Daoy (cell line): ENCODE data around the gene ATP5ME. TPM values are rescaled to one million over a fixed set of nuclear protein-coding genes. Genes with fewer than 3 reads are reported as not detected.
"Not testable (repeated sequence)": the region's sequence is repeated elsewhere in the genome, so short reads cannot be mapped to it uniquely, and the experiment has no call there.

ENCODE experiments used
- DNase-seq: peaks from one replicate; pipeline ENCODE4 v3.0.0-alpha.2; 2015; ENCODE audit warnings: low read depth
- total RNA-seq: library from RNA; depleted of rRNA; stranded (reverse); fragments of >200 nt; shearing (Covaris generic); gene quantifications from 2 replicates; pipeline ENCODE4 v1.2.3, GENCODE V29; 2014

ATP5ME gene
- total RNA-seq, 1 experiment from 2014 or later = 109 TPM

DNA sequence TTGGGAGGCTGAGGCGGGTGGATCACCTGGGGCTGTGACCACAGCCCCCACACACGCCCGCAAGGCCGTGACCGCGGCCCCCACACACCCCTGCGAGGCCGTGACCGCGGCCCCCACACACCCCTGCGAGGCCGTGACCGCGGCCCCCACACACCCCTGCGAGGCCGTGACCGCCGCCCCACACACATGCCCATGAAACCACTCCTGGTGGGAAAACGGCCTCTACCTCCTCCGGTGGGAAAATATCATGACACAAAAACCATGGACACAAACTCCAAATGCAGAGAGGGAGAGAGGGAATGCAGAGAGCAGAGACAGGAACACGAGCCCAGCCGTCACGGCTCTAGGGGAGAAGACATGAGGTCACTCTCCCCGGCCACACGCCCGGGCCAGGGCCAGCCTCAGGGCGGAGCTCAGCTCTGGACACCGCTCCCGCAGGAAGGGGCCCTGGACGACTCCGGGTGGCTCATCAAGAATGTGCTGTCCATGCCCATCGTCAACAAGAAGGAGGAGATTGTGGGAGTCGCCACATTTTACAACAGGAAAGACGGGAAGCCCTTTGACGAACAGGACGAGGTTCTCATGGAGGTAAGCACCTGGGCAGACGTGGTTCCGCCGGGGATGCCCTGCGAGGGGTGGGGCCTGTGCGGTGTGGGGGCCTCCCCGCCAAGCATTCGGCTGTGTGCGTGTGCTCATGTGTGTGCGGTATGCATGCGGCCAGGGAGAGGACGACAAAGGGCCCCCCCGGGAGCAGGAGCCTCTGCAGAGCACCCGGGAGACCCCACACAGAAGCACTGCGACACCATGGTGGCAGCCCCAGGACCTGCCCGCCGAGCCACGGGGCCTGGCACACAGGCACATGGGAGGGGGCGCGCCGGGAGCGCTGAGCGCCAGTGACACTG lies 17.4 kb downstream of the ATP5ME start:
- no peak for DNase-seq

DNA sequence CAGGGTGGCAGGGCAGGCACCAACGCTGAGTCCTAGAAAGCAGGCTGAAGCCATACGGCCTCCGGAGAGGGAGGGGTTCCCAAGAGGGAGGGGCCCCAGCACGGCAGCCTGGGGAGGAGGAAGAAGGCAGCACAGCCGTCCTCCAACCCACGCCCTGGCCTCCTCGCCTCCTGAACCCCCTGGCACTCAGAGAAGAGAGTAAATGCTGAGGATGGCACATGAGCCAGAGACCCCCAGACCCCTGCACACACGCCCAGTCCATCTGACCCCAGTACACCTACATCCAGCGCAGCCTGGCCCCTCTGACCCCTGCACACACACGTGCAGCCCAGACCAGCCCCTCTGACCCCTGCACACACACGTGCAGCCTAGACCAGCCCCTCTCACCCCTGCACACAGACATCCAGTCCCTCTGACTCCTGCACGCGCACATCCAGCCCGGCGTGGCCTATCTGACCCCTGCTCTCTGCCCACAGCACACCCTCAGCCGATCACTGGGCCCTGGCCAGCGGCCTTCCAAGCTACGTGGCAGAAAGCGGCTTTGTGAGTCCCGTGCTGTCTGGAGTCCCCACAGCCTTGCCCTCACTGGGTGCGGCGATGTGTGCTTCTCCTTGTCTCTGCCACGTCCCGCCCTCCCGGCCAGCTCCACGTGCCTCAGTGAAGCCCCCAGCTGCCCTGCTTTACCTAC lies 18.5 kb downstream of the ATP5ME start:
- DNase-seq = no peak

DNA sequence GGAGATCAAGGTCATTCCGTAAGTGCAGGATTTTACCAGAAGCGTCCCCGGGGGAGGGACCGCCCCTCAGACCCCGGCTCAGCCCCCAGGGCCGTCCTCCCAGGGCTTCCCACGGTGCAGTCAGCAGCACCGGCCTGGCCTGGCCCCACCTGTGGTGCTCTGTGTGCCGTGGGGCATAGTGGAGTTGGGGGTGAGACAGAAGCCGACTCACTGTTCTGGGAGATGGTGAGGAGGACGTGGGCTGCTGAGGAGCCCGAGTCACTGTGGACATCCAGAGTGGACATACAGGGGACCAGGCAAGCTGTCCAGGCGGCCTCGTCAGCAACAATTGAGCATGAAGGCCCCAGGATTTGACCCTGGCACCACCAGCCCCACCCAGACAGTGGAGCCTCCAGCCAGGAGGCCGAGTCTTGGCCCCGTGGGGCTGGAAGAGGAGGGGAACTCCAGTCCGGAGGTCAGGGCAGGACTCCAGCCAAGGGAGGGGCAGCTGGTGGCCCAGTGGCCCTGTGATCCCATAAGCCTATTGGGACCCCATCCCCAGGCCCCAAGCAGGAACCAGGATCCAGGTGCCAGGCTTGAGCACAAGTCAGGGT lies 19.1 kb downstream of the ATP5ME start:
- DNase-seq = no peak

DNA sequence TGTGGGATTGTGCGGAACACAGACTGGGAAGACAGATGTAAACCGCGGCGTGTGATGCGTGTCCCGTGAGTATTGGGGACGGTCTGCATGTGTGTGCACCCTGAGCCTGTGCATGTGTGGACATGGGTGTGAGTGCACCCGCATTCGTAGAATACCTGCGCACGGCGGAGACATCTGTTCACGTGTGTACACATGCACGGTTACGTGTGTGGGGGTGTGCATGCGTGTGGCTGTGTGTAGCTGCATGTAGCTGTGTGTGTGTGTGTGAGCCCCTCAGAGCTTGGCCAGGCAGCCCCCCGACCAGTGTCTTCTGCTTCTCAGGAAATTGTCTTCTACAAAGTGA lies 19.6 kb downstream of the ATP5ME start:
- no peak for DNase-seq

DNA sequence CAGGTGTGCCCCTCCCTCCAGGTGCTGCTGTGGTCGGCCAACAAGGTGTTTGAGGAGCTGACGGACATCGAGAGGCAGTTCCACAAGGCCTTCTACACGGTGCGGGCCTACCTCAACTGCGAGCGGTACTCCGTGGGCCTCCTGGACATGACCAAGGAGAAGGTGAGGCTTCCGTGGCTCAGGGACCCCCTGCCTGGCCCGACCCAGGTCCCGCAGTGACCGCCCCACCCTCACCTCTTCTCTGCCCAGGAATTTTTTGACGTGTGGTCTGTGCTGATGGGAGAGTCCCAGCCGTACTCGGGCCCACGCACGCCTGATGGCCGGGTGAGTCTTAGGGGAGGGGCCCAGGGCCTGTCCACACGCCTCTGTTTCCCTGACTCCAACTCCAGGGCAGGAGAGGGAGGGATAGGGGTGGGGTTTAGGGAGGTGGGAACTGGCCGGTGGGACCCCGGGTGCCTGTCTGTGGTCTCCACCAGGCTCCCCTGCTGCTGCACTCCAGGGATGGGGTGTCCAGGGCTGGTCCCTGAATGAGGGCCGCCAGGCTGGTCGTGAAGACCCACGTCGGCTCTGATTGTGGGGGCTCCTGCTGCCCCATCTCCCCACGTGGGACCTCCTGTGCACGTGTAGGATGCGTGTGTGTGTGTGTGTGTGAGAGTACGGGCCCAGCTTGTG lies 20.1 kb downstream of the ATP5ME start:
- DNase-seq = no peak

DNA sequence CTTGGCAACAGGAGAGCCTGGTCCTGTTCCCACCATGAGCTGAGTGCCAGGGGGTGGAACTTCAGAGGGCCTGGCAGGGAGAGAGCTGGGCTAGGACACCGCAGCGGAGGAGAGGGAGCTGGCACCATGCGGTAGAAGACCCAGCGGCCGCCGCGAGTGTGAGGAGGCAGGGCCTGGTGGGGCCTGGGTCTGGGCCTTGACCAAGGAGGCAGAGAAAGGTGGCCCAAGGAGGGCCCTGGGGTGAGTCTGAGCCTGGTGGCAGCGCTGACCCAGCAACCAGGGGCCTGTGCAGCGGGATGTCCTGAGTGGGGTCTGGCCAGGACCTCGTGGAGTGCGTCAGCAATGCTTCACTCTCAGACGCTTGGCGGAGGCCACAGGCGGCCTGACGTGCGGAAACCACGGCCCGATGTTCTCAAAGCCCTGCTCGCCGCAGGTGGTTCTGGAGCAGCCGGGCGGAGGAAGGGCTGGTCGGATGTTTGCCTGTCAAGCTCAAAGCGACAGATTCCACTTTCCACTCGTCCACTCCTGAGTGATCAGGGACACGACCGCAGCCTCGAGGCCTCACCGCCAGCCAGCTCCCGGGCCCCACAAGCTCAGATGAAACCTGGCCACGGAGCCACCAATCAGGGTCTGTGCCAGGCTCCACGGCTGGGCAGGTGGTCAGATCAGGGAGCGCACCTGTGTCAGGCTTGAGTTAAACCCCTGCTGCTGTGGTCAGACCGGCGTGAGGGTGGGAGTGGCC lies 20.8 kb downstream of the ATP5ME start:
- DNase-seq = no peak

DNA sequence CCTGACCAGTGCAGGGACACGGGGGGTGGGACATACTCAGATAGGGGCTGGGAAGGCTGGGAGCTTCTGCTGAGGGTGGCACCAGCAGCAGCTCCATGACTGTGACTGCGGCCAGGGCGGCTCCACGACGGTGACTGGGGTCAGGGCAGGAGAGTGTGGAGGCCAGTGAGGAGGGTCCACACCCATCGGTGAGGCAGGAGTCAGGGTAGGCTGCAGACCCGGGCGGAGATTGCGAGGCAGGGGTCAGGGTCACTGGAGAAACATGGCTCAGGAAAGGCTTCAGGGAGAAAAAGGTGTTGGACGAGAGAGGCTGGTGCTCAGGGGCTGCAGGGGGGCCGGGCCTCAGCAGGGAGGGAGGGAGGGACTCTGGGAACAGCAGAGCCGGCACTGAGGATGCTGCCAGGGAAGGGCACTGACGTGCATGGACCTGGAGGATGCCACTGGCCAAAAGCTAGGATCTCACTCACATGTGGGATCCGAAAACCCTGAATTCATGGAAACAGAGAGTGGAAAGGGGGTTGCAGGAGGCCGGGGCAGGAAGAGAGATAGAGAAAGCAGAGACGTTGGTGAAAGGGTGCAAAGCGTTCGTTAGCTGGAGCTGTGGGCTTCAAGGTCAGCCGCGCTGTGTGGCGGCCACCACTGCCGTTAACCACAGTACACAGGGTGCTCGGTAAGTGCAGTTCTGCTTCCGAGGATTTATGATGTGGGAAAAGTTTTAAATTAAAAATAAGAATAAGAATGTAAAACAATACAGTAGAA lies 22.0 kb downstream of the ATP5ME start:
- DNase-seq = no peak

DNA sequence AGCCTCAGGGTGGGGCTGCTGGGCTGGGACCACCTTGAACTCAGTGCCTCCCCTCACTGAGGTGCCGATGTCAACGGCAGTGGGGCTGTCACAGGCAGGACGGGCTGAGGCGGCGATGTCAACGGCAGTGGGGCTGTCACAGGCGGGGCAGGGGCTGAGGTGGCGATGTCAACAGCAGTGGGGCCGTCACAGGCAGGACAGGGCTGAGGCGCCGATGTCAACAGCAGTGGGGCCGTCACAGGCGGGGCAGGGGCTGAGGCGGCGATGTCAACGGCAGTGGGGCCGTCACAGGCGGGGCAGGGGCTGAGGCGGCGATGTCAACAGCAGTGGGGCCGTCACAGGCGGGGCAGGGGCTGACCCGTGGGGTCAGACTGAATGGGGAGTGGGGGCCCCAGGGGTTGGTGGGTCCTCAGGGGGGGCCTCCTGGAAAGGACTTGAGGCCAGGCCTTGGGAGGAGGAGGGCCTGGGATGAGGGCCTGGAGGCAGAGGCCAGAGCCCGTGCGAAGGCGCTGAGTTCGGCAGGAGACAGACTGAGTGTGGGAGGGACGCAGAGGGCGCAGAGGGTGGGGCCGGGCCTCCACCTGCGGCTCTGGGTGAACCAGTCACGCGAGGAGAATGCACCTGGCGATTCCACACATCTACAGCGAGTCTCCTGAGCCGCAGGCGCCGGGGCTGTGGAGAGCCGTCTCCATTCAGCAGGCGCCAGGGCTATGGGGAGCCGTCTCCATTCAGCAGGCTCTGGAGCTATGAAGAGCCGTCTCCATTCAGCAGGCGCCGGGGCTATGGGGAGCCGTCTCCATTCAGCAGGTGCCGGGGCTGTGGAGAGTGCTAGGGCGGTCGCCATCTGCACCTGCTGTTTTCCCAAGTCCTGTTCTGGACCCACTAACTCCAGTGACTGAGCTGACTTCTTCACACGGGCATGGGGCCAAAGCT lies 22.9 kb downstream of the ATP5ME start:
- DNase-seq = no peak

DNA sequence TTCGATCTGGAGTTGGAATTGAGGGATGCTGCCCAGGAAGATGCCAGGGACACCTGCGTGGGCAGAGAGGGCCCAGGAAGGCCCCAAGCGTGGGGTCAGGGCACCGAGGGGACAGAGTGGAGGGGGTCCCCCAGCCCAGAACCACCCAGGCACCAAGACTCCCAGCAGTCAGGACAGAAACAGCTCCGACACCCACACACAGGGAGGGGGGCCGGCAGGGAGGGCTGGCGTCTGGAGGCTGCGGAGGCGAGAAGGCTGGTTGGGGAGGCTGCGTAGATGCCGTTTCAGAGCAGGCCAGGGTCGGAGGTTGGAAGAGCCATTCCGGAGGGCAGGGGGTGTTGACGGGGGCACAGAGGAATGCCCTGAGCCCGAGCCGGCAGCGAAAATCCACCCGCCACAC lies 23.6 kb downstream of the ATP5ME start:
- no peak for DNase-seq

DNA sequence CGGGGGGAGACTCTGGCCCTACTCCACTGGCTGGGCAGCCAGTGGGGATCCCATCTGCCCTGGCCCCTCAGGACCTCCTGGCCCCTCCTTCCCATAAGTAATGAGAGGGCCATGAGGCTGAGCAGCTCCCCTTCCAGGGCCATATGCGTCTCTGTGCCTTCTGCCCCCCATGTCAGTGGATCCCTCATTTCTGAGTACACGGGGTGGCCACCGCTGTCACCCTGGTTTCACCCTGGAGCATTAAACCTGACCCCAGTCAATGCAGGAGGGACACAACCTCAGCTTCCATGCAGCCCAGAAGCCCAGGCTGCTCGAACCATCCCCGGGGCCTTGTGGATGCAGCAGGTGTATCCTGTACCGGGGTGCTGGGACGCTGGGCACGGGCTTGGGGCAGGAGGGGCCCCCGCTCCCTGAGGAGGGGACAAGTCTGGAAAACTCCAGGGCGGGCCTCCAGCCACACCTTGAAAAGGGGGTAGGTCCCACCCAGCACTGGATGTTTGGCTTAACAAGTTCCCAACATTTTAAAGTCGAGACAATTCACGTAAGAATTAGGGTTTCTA lies 24.2 kb downstream of the ATP5ME start:
- DNase-seq = no peak

DNA sequence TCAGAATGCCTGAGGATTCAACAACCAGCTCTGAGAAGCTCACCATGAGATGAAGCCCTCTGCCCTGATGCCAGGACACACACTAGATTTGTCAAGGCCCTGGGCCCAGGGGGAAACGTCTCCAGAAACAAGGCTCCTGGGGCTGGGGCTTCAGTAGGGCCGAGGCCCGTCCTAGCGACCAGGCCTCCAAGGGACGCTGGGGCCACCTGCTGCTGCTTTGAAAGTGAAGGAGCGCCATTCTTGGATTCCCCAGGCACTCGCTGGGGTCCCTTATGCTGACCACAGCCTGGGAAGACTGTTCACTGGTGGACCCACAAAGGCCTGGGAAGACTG lies 24.8 kb downstream of the ATP5ME start:
- no peak for DNase-seq

DNA sequence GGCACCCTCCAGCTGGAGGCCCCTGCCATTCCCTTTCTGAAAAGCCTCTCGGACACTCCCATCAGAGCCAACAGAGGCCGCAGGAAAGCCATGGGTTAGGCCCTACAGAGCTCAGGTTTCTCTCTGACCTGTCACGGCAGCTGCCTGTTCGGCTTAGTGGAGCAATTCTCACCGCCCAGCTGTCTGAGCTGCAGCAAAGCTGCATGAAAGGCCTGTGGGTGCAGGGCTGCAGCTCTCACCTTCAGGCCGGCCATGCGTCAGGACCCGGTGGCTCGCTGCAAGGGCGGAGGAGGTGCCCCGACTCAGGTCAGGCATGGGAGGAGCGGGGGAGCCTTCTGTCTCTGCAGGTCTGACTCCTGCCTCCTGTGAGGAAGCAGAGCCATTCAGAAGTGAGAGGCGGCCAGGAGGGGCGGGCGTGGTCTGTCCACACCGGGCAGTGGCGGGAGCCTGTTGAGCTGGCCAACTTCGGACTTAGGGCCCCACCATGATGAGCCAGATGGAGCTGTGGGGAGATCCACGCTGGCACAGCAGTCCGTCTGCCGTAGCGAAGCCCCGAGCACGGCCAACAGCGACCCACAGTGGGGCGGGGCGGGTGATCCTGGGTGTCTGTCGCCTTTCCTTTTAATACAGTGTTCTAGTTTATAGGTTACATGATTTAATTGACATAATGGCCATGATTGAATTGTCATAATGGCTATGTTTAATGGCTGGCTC lies 25.3 kb downstream of the ATP5ME start:
- no peak for DNase-seq

DNA sequence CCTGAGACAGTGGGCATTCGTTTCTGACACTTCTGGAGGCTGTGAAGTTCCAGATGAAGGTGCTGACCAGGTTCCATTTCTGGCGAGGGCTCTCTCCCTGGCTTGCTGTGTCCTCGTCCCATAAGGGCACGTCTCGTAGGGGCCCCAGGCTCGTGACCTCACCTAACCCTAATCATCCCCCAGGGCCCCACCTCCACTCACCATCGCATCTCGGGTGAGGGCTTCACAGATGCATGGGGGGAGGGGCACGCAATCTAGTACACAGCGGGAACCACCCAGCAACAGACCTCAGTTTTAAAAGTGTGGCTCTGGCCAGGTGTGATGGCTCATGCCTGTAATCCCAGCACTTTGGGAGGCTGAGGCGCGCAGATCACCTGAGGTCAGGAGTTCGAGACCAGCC lies 26.6 kb downstream of the ATP5ME start:
- no peak for DNase-seq

DNA sequence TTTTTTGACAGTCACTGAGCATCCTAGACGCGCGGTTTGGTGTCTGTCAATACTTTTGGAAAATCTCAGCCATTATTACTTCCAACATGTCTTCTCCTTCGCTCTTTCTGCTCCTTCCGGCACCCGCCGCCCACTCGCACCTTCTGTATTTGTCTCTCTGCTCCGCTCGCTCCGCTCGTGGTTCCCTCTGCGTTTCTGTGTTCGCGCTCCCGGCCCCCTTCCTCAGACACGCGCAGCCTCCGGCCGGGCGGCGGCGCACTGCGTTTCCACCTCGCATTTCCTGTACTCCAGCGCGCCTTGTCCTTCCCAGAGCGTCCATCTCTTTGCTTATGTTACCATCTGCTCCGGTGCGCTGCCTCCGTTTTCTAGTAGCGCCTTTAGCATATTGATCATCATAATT lies 27.6 kb downstream of the ATP5ME start:
- DNase-seq = no peak

DNA sequence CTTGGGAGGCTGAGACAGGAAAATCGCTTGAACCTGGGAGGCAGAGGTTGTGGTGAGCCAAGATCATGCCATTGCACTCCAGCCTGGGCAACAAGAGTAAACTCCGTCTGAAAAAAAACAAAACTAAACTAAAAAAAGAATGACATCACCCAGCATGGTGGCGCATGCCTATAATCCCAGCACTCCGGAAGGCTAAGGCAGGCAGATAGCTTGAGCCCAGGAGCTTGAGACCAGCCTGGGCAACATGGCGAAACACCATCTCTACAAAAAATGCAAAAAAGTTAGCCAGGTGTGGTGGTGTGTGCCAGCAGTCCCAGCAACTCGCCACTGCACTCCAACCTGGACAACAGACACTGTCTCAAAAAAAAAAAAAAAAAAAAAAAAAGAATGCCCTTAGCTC lies 31.7 kb downstream of the ATP5ME start:
- DNase-seq = not testable (repeated sequence)

DNA sequence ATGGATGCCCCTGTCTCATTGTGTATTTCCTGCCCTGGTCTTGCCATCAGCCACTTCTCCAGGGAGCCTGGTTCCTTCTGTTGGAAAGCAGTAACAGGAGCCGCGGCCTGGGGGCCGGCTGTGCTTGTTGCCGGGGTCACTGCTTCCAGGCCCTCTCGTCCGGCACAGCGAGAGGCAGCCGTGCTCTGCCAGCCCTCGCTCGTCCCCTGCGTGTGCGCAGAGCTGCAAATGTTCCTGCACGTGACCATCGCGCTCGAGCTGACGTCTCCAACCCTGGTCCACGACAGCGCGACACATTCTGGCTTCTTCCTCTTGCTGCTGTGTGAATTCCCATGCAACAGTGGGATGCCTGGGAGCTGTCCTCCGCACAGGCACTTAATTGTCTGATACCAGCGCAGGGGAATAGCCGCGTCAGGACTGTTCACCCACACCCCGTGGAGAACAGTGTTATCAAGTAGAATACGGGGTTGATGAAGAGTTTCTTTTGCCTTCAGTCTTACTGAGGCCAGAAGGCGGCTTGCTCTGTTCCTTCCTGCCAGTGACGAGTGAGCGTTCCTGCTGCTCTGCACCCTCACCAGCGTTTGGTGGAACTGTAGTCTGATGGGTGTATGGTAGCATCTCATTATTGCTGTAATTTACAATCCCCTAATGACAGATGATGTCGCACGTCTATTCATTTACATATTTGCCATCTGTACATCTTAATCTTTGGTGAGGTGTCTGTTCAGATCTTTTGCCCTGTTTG lies 36.4 kb downstream of the ATP5ME start:
- DNase-seq = no peak

DNA sequence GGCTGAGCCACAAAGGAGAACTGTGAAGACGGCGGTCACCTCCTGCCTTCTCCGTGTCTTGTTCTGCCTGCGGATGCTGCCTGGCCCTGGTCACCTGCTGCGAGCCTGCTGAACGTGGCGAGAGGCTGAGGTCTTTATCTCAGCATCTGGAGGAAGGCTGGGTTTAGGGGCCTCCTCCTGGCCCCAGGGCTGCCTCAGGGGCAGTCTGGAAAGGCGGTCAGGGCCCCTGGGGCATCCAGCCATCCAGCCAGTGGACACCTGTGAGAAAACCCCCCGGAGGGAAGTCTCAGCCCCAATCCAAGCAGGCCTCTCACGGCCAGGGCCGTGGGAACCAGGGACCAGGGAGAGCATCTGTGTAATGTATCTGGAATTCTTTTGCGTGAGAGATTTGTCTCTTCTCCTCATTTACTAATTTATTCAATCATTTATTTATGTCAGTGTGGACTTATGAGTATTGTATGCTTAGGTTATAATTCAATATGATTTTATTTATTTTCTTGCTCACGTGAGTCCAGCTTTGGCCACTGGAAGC lies 37.4 kb downstream of the ATP5ME start:
- DNase-seq = no peak
